Right lobe of liver (tissue), 6 donors: ENCODE results near the gene ANKFN1. TPM values are rescaled to one million over a fixed set of nuclear protein-coding genes. Genes with fewer than 3 reads are reported as not detected.
"Not testable (repeated sequence)": the region's sequence is repeated elsewhere in the genome, so short reads cannot be mapped to it uniquely, and the experiment has no call there.

Source experiments
- ATAC-seq, 4 donors: fragments of 200-7000 bp; cut with Tn5 transposase; one replicate each; pipeline ENCODE4 v1.9.1; 2020; ENCODE audit warnings: mild to moderate bottlenecking in 4 of 4, moderate library complexity in 4 of 4
- DNase-seq, 3 donors: peaks; one replicate each; pipeline ENCODE4 v3.0.0-alpha.2; 2020
- H3K27ac ChIP-seq, 3 donors: fragments of 200-600 bp; one replicate each; pipeline ENCODE4 v1.8.0; 2022
- H3K27me3 ChIP-seq, 2 donors: fragments of 200-600 bp; one replicate each; pipeline ENCODE4 v1.8.0; 2022
- H3K36me3 ChIP-seq, 4 donors: fragments of 200-600 bp; sonication (generic) in 1 of 4; one replicate each; pipeline versions ENCODE4 v1.5.1 to v1.8.0; 2017 to 2022; ENCODE audit warnings: control low read depth in 1 of 4
- H3K4me1 ChIP-seq, 4 donors: fragments of 200-600 bp; sonication (generic) in 1 of 4; one replicate each; pipeline versions ENCODE4 v1.5.1 to v1.8.0; 2017 to 2022; ENCODE audit warnings: control low read depth in 1 of 4
- H3K4me3 ChIP-seq, 3 donors: fragments of 200-600 bp; one replicate each; pipeline ENCODE4 v1.8.0; 2022
- H3K9me3 ChIP-seq, 4 donors: fragments of 200-600 bp; sonication (generic) in 1 of 4; one replicate each; pipeline versions ENCODE4 v1.5.1 to v1.8.0; 2017 to 2022; ENCODE audit warnings: control low read depth in 1 of 4
- POLR2A ChIP-seq: fragments of 450-650 bp; IDR thresholded peaks from one replicate; pipeline ENCODE4 v1.6.1; 2017; ENCODE audit warnings: antibody characterized with exemption, mild to moderate bottlenecking
- WGBS: methylation state at CpG from one replicate; pipeline ENCODE4 v1.1.6; 2018; ENCODE audit warnings: low coverage, low lambda C conversion rate; ENCODE audit not compliant: insufficient coverage; ENCODE audit errors: missing lambda C conversion rate; 5-methylcytosine and 5-hydroxymethylcytosine counted together
- intact Hi-C, 2 donors: fragments of 100-400 bp; cut with DNase I; formaldehyde crosslinking; loops; one replicate each; pipeline versions ENCODE4 v1.11.2 to v1.14.1; 2022
- total RNA-seq, 6 experiments: library from RNA; depleted of rRNA in 2 of 6; stranded (reverse); fragments of >200 nt in 2 of 6; fragmentation: NEBNext Ultra II Directional in 3 of 6; extraction: Animal tissue kit (Norgen Biotek cat#: 25700) in 3 of 6; gene quantifications; one replicate each; pipeline versions ENCODE4 v1.1.0 to v1.2.4, GENCODE V29; 2016 to 2023
- TF ChIP-seq, protein P1 (sequence below), 4 donors: fragments of 200-600 bp in 3 of 4; fragments of 450-650 bp in 1 of 4; IDR thresholded peaks; one replicate each; pipeline versions ENCODE4 v1.5.1 to v1.8.0; 2016 to 2022; ENCODE audit warnings: antibody characterized with exemption in 4 of 4, mild to moderate bottlenecking in 2 of 4
- donor health status: DM: no; HTN: yes; CAD: no.
- donor health status: DM: no; HTN: no; CAD: no.
- donor health status: DM: no; HTN: no; CAD: no.
- donor health status: DM: no; HTN: yes; CAD: no.
- donor health status: DM: no; HTN: yes; CAD: no.

ANKFN1 gene
- total RNA-seq, 6 experiments from 2014 or later = 0.11 TPM; not detected in 5

DNA sequence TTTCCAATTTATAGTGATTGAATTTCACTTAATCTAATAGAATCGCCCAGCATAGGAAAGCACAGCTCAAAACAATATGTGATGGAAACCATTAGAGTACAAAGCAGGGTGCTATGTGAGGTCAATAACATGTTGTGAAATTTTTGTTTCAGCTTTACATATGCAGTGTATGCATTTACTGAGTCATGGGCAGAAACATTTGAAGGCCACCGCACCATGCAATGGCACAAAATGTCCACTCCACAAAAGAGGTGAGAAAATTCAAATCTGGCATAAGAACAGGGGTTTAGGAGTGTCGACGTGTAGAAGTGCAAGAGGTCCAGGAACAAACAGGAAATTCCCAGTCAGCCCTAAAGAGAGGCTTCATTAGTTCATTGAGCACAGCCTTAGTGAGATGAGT lies 131.2 kb downstream of the ANKFN1 start:
- H3K4me3 ChIP-seq = no peak overlapping the region
- WGBS = 55% methylated on average over 4 of the region's 4 CpGs
- no peaks in the 10 kb centered on the region for H3K36me3 ChIP-seq
- no peak overlapping the region for H3K27ac ChIP-seq
- peak in 1 of 4 donors; percentile 39 for ATAC-seq
- H3K9me3 ChIP-seq = no peaks in the 10 kb centered on the region
- intact Hi-C loops = no loop called here
- DNase-seq = no peak
- no peaks in the 10 kb centered on the region for H3K27me3 ChIP-seq
- TF ChIP-seq, protein P1, sequence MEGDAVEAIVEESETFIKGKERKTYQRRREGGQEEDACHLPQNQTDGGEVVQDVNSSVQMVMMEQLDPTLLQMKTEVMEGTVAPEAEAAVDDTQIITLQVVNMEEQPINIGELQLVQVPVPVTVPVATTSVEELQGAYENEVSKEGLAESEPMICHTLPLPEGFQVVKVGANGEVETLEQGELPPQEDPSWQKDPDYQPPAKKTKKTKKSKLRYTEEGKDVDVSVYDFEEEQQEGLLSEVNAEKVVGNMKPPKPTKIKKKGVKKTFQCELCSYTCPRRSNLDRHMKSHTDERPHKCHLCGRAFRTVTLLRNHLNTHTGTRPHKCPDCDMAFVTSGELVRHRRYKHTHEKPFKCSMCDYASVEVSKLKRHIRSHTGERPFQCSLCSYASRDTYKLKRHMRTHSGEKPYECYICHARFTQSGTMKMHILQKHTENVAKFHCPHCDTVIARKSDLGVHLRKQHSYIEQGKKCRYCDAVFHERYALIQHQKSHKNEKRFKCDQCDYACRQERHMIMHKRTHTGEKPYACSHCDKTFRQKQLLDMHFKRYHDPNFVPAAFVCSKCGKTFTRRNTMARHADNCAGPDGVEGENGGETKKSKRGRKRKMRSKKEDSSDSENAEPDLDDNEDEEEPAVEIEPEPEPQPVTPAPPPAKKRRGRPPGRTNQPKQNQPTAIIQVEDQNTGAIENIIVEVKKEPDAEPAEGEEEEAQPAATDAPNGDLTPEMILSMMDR (IDR thresholded peaks at IDR 0.05) = no peak
- TF ChIP-seq POLR2A = no peak
- H3K4me1 ChIP-seq = no peaks in the 10 kb centered on the region

DNA sequence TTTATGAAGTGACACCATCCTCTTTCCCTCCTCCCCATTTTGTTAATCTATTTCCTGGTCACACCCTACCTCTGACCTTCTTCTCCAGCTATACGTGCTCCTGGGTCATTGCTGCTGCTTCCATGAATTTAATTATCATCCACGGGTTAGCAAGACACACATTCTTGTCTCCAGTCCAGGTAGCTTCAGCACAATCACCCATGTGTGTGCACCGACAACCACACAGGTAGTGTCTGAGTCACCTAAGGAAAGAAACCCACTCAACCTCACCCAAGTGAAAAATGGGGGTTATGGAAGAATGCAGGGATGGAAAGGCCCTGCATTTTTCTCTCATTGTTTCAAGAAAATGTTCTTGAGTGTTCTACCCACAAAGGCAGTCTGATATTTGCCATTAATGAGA lies 135.5 kb downstream of the ANKFN1 start:
- H3K27me3 ChIP-seq, DNase-seq, H3K9me3 ChIP-seq, intact Hi-C loops, H3K36me3 ChIP-seq, H3K27ac ChIP-seq, H3K4me3 ChIP-seq, ATAC-seq, H3K4me1 ChIP-seq: not testable (repeated sequence)
- 55% methylated on average over 2 of the region's 3 CpGs for WGBS

DNA sequence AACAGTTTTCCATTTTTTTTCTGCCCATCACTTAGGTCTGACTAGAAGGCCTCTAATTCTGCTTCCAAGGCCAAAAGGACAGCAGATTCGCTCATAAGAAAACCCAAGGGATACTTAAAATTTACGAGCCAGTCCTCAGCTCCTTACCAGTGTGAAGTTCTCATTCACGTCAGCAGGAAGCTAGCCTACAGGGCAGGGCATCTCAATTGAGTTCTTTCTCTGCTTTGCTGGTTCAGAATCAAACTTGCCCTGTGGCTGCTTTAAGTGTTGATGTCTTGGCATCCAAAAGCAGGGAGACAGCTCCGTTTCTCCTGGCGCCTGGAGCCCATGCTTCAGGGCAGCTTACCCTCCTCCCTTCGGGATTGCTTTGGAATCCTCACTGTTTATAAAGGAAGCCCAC lies 136.0 kb downstream of the ANKFN1 start:
- intact Hi-C loops = no loop called here
- Histone ChIP-seq H3K4me3 (no peak overlapping the region), H3K27me3 (no peaks in the 10 kb centered on the region), H3K9me3 (no peaks in the 10 kb centered on the region), H3K4me1 (no peaks in the 10 kb centered on the region), H3K36me3 (no peaks in the 10 kb centered on the region), H3K27ac (no peak overlapping the region)
- no peak for DNase-seq
- 88% methylated on average over 5 of the region's 6 CpGs for WGBS
- no peak for ATAC-seq
- TF ChIP-seq POLR2A = no peak
- TF ChIP-seq, protein P1 (IDR thresholded peaks at IDR 0.05) = no peak

DNA sequence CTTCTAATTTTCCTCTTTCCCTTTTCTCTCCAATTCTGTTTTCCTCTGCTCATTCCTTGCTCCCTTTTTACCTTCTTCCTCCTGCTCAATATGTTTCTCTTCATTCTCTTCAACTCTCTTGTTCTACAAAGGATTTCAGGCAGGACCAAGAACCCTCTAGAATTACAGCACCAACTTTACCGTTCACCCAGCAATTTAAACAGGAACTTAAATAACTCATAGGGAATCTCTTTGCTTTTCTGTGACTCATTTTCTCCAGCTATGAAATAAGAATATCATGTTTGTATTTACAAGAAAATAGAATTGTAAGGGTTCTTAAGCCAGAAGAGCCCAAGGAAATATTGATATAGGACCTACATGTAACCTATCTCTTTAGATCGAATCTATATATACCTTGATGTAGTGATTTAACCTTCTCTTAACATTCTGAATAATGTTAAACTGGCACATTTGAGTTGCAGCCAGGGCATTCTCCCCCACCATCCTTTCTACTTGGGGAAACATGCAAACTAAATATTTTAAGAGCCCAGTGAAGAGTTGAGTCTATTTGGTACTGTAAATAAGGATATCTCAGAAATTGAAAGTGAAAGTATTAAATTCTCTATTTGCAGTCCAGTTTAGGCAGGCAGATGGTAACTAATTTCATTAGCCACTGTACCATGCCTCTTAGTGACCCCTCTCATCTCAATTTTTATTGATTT lies 137.0 kb downstream of the ANKFN1 start:
- Histone ChIP-seq H3K27ac (no peak overlapping the region), H3K4me1 (no peaks in the 10 kb centered on the region), H3K36me3 (no peaks in the 10 kb centered on the region), H3K9me3 (no peaks in the 10 kb centered on the region), H3K27me3 (no peaks in the 10 kb centered on the region), H3K4me3 (peak overlapping the region in 1 of 3 donors; percentile 5)
- DNase-seq (no peak), ATAC-seq (peak; percentile 40 to 71 (median 56))
- TF ChIP-seq POLR2A = no peak
- TF ChIP-seq, protein P1 (IDR thresholded peaks at IDR 0.05) = no peak
- intact Hi-C loops = no loop called here
- 86% methylated on average over 2 of the region's 2 CpGs for WGBS

DNA sequence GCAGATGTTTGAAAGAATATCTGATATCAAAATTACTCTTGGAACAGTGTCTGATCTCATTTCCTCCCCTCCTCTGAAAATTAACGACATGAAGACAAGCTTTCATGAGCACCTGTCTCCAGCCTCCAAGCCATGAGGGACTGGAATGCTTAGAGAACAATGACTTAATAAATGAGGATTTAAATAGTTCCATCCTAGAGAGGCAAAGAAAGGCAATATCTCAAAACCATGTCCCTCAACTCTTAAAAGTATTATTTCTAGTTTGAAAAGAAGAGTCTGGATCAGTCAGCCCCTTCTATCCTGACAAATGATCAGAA lies 137.5 kb downstream of the ANKFN1 start:
- ATAC-seq (no peak), DNase-seq (no peak)
- no peak for TF ChIP-seq POLR2A
- TF ChIP-seq, protein P1 (IDR thresholded peaks at IDR 0.05) = no peak
- Histone ChIP-seq H3K27me3 (no peaks in the 10 kb centered on the region), H3K36me3 (no peaks in the 10 kb centered on the region), H3K27ac (no peak overlapping the region), H3K9me3 (no peaks in the 10 kb centered on the region), H3K4me1 (no peaks in the 10 kb centered on the region), H3K4me3 (peak overlapping the region in 1 of 3 donors; percentile 5)
- 47% methylated on average over 1 of the region's 1 CpG for WGBS
- intact Hi-C loops = no loop called here
